H9 (cell line): ENCODE results near the gene GTPBP6. TPM values are rescaled to one million over a fixed set of nuclear protein-coding genes. Genes with fewer than 3 reads are reported as not detected.

ENCODE experiments used
- DNase-seq: peaks from one replicate; pipeline ENCODE4 v3.0.0-alpha.2; 2017
- H2AFZ ChIP-seq: one replicate; pipeline ENCODE4 v1.6.1; 2013; ENCODE audit warnings: mild to moderate bottlenecking, low read length, control low read depth, moderate library complexity
- H2AK5ac ChIP-seq: 2 replicates; pipeline ENCODE4 v1.6.1; 2013; ENCODE audit warnings: low read length, control low read depth, mixed read lengths; ENCODE audit not compliant: insufficient read length
- H2BK120ac ChIP-seq: one replicate; pipeline ENCODE4 v1.6.1; 2013; ENCODE audit warnings: low read depth, mild to moderate bottlenecking, low read length, control low read depth, inconsistent platforms; ENCODE audit not compliant: poor library complexity, severe bottlenecking
- H2BK12ac ChIP-seq: 2 replicates; pipeline ENCODE4 v1.6.1; 2013; ENCODE audit warnings: low read length, control low read depth, mixed read lengths, low read depth; ENCODE audit not compliant: insufficient read length
- H2BK15ac ChIP-seq: 2 replicates; pipeline ENCODE4 v1.6.1; 2013; ENCODE audit warnings: low read depth, low read length, control low read depth
- H2BK20ac ChIP-seq: one replicate; pipeline ENCODE4 v1.6.1; 2013; ENCODE audit warnings: low read depth, mild to moderate bottlenecking, low read length, control low read depth, inconsistent platforms; ENCODE audit not compliant: poor library complexity, severe bottlenecking
- H2BK5ac ChIP-seq: 2 replicates; pipeline ENCODE4 v1.6.1; 2013; ENCODE audit warnings: low read length, control low read depth, mixed read lengths; ENCODE audit not compliant: insufficient read length
- H3K14ac ChIP-seq: 2 replicates; pipeline ENCODE4 v1.6.1; 2013; ENCODE audit warnings: low read length, control low read depth; ENCODE audit not compliant: insufficient read depth
- H3K18ac ChIP-seq: 2 replicates; pipeline ENCODE4 v1.6.1; 2013; ENCODE audit warnings: low read depth, mild to moderate bottlenecking, mixed read lengths, low read length, control low read depth; ENCODE audit not compliant: insufficient read length
- H3K23ac ChIP-seq: 2 replicates; pipeline ENCODE4 v1.6.1; 2013; ENCODE audit warnings: low read length, control low read depth, mixed read lengths, low read depth; ENCODE audit not compliant: insufficient read length
- H3K23me2 ChIP-seq: 2 replicates; pipeline ENCODE4 v1.6.1; 2013; ENCODE audit warnings: low read depth, mild to moderate bottlenecking, mixed read lengths, low read length, control low read depth; ENCODE audit not compliant: insufficient read length, poor library complexity, severe bottlenecking
- H3K27ac ChIP-seq: 2 replicates; pipeline ENCODE4 v1.5.1; 2013; ENCODE audit warnings: low read length, control low read depth, mixed read lengths, low read depth; ENCODE audit not compliant: insufficient read length
- H3K27me3 ChIP-seq: 2 replicates; pipeline ENCODE4 v1.6.1; 2013; ENCODE audit warnings: low read length, control low read depth, inconsistent platforms; ENCODE audit not compliant: insufficient read depth
- H3K4ac ChIP-seq: 2 replicates; pipeline ENCODE4 v1.6.1; 2013; ENCODE audit warnings: low read depth, mild to moderate bottlenecking, control low read depth, inconsistent platforms, low read length, moderate library complexity
- H3K4me1 ChIP-seq: 2 replicates; pipeline ENCODE4 v1.6.1; 2013; ENCODE audit warnings: low read length, control low read depth, inconsistent platforms; ENCODE audit not compliant: insufficient read depth
- H3K4me2 ChIP-seq: 2 replicates; pipeline ENCODE4 v1.6.1; 2013; ENCODE audit warnings: low read length, control low read depth, mixed read lengths; ENCODE audit not compliant: insufficient read length, insufficient read depth
- H3K56ac ChIP-seq: 2 replicates; pipeline ENCODE4 v1.6.1; 2013; ENCODE audit warnings: low read depth, mild to moderate bottlenecking, mixed read lengths, low read length, control low read depth; ENCODE audit not compliant: insufficient read length
- H3K79me1 ChIP-seq: 2 replicates; pipeline ENCODE4 v1.6.1; 2013; ENCODE audit warnings: low read depth, mild to moderate bottlenecking, moderate library complexity, low read length, control low read depth, inconsistent platforms; ENCODE audit not compliant: insufficient read depth, poor library complexity, severe bottlenecking
- H3K79me2 ChIP-seq: 2 replicates; pipeline ENCODE4 v1.6.1; 2013; ENCODE audit warnings: low read length, control low read depth, inconsistent platforms; ENCODE audit not compliant: insufficient read depth
- H3K9ac ChIP-seq: 2 replicates; pipeline ENCODE4 v1.6.1; 2013; ENCODE audit warnings: low read length, control low read depth, mixed read lengths; ENCODE audit not compliant: insufficient read length; ENCODE audit errors: extremely low read depth
- H3K9me3 ChIP-seq: one replicate; pipeline ENCODE4 v1.6.1; 2013; ENCODE audit warnings: low read depth, low read length, inconsistent platforms; ENCODE audit not compliant: control insufficient read depth
- H3T11ph ChIP-seq: one replicate; pipeline ENCODE4 v1.6.1; 2013; ENCODE audit warnings: mild to moderate bottlenecking, low read length, control low read depth, inconsistent platforms
- H4K20me1 ChIP-seq: one replicate; pipeline ENCODE4 v1.6.1; 2013; ENCODE audit not compliant: control insufficient read depth, insufficient read length, insufficient read depth
- H4K5ac ChIP-seq: 2 replicates; pipeline ENCODE4 v1.6.1; 2013; ENCODE audit warnings: low read depth, mild to moderate bottlenecking, mixed read lengths, low read length, control low read depth; ENCODE audit not compliant: insufficient read length
- H4K8ac ChIP-seq: replicated peaks from 2 replicates; pipeline ENCODE4 v1.6.1; 2013; ENCODE audit warnings: low read length, control low read depth, mixed read lengths, low read depth; ENCODE audit not compliant: insufficient read length
- H4K91ac ChIP-seq: 2 replicates; pipeline ENCODE4 v1.6.1; 2013; ENCODE audit warnings: low read depth, mild to moderate bottlenecking, moderate library complexity, mixed read lengths, low read length, control low read depth; ENCODE audit not compliant: insufficient read length
- H3K27ac Mint-ChIP-seq, 3 experiments: 2 replicates in 2 of 3; 3 replicates in 1 of 3; pipeline ENCODE4 v1.8.0; 2020 to 2021; ENCODE audit warnings: mixed read lengths in 3 of 3, mild to moderate bottlenecking in 1 of 3, moderate library complexity in 1 of 3
- H3K27me3 Mint-ChIP-seq: 2 replicates; pipeline ENCODE4 v1.8.0; 2021; ENCODE audit warnings: low read depth, mild to moderate bottlenecking, moderate library complexity, mixed read lengths
- H3K36me3 Mint-ChIP-seq, 3 experiments: 2 replicates in 2 of 3; 3 replicates in 1 of 3; pipeline ENCODE4 v1.8.0; 2020 to 2021; ENCODE audit warnings: low read depth in 3 of 3, mixed read lengths in 3 of 3; ENCODE audit not compliant: insufficient read depth in 1 of 3
- H3K4me1 Mint-ChIP-seq, 2 experiments: 2 replicates each; pipeline ENCODE4 v1.8.0; 2020; ENCODE audit warnings: mixed read lengths in 2 of 2
- H3K4me3 Mint-ChIP-seq, 2 experiments: 2 replicates in 1 of 2; 3 replicates in 1 of 2; pipeline ENCODE4 v1.8.0; 2020 to 2021; ENCODE audit warnings: mild to moderate bottlenecking in 2 of 2, mixed read lengths in 2 of 2, moderate library complexity in 1 of 2
- H3K9me3 Mint-ChIP-seq, 2 experiments: 2 replicates in 1 of 2; 3 replicates in 1 of 2; pipeline ENCODE4 v1.8.0; 2020; ENCODE audit warnings: mild to moderate bottlenecking in 2 of 2, mixed read lengths in 2 of 2, moderate library complexity in 1 of 2
- WGBS: extraction: QIAGEN DNeasy Blood & Tissue Kit; methylation state at CpG from one replicate; pipeline ENCODE4 v1.1.7; 2013; ENCODE audit warnings: missing lambda C conversion rate, low lambda C conversion rate, mixed read lengths; ENCODE audit not compliant: insufficient read length; ENCODE audit errors: extremely low coverage; 5-methylcytosine and 5-hydroxymethylcytosine counted together
- long read RNA-seq: library from polyadenylated mRNA; unstranded; transcript quantifications from one replicate; pipeline ENCODE4 v2.0.0, GENCODE V29; 2020
- total RNA-seq: library from RNA; stranded (reverse); gene quantifications from 2 replicates; pipeline ENCODE4 v1.2.1, GENCODE V29; 2021
- TF ChIP-seq, protein P1 (sequence below): fragments of 200-600 bp; sonication (generic); conservative IDR thresholded peaks from 3 replicates; pipeline ENCODE4 v1.8.0; 2021; ENCODE audit warnings: antibody characterized with exemption, mild to moderate bottlenecking

The GTPBP6 gene, protein sequence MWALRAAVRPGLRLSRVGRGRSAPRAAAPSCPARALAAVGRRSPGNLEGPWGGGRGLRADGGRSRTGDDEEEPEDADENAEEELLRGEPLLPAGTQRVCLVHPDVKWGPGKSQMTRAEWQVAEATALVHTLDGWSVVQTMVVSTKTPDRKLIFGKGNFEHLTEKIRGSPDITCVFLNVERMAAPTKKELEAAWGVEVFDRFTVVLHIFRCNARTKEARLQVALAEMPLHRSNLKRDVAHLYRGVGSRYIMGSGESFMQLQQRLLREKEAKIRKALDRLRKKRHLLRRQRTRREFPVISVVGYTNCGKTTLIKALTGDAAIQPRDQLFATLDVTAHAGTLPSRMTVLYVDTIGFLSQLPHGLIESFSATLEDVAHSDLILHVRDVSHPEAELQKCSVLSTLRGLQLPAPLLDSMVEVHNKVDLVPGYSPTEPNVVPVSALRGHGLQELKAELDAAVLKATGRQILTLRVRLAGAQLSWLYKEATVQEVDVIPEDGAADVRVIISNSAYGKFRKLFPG
- total RNA-seq, result 64.0 and 64.5 TPM in 2 replicates
- long read RNA-seq, transcript GTPBP6-201 (10 exons, 1,907 nt), result major isoform, 15 of 31 reads
- long read RNA-seq, partial matches to known transcripts, result 4 of 31 reads
- long read RNA-seq, other reads (novel, unspliced or antisense), result 12 of 31 reads

DNA sequence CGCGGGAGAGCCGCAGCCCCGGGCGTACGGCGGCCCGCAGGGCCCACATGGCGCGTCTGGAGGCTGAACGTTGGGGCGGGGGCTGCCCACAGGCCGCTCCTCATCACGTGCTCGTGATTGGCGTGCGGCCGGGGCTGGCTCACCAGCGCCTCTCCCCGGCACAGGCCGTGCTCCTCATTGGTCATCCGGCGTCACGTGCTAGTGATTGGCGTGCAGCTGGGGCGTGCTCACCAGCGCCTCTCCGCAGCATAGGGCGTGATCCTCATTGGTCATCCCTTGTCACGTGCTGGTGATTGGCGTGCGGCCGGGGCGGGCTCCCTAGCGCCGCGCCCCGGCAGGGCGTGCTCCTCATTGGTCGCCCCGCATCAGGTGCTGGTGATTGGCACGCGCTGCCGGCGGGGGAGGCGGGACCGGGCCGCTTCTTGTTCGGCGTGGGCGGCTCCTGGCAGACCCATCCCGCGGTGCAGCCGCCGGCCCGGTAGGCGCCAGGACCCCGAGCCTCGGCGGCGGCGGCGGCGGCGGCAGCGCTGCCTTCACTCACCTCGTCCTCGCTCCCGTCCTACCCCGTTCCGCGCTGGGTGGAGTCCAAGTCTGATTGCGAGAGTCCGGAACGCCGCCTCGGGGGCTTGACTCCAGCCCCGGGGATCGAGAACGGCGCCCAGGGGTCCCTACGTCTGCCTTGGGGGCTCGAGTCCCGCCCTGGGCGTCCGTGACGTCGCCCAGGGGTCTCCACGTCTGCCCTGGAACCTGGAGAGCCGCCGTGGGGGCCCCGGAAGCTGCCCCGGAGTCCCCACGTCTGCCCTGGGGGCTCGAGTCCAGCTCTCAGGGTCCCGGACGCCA, at the start of gene GTPBP6:
Gene GTPBP6 (minus strand): TSS at position 58 of the 840 bp plus-strand sequence. CDS start 9 bp downstream, at position 49.
- H4K5ac ChIP-seq, result no peak within 1 kb of the TSS
- peak within 1 kb of the TSS; percentile 27 for H3K4me2 ChIP-seq
- no peaks in the 10 kb centered on the region for H3K4me1 ChIP-seq
- peaks cover 15% of the 10 kb centered on the region for H3K23me2 ChIP-seq
- Mint-ChIP-seq H3K4me1 (peaks cover 11 to 19% of the 10 kb centered on the region in 2 experiments), H3K27me3 (peaks cover 2% of the 10 kb centered on the region; the same call in 1 of the 2 replicates), H3K9me3 (peaks cover 2 to 4% of the 10 kb centered on the region in 2 experiments; a peak in 2 of 5 replicates), H3K4me3 (peak within 1 kb of the TSS; percentile 90 to 94), H3K27ac (peak within 1 kb of the TSS; percentile 92 to 99 (median 95); a peak in 6 of 7 replicates), H3K36me3 (peaks cover 2 to 3% (median 3%) of the 10 kb centered on the region in 3 experiments)
- H2BK120ac ChIP-seq, result no peak within 1 kb of the TSS
- H3K9ac ChIP-seq, result peak within 1 kb of the TSS; percentile 76
- no peak within 1 kb of the TSS for H2BK20ac ChIP-seq
- H3K79me2 ChIP-seq, result no peaks in the 10 kb centered on the region
- H4K91ac ChIP-seq, result no peak within 1 kb of the TSS
- H3K27me3 ChIP-seq, result no peaks in the 10 kb centered on the region
- peak; percentile 100 for DNase-seq
- no peak within 1 kb of the TSS for H2BK12ac ChIP-seq
- H4K8ac ChIP-seq, result no peak within 1 kb of the TSS
- H3K56ac ChIP-seq, result no peak within 1 kb of the TSS
- TF ChIP-seq, protein P1, sequence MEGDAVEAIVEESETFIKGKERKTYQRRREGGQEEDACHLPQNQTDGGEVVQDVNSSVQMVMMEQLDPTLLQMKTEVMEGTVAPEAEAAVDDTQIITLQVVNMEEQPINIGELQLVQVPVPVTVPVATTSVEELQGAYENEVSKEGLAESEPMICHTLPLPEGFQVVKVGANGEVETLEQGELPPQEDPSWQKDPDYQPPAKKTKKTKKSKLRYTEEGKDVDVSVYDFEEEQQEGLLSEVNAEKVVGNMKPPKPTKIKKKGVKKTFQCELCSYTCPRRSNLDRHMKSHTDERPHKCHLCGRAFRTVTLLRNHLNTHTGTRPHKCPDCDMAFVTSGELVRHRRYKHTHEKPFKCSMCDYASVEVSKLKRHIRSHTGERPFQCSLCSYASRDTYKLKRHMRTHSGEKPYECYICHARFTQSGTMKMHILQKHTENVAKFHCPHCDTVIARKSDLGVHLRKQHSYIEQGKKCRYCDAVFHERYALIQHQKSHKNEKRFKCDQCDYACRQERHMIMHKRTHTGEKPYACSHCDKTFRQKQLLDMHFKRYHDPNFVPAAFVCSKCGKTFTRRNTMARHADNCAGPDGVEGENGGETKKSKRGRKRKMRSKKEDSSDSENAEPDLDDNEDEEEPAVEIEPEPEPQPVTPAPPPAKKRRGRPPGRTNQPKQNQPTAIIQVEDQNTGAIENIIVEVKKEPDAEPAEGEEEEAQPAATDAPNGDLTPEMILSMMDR, result no peak
- H2BK5ac ChIP-seq, result no peak within 1 kb of the TSS
- H2BK15ac ChIP-seq, result no peak within 1 kb of the TSS
- no peak within 1 kb of the TSS for H2AK5ac ChIP-seq
- H3K14ac ChIP-seq, result peak within 1 kb of the TSS; percentile 94
- H2AFZ ChIP-seq, result no peak within 1 kb of the TSS
- H3K79me1 ChIP-seq, result peaks cover 4% of the 10 kb centered on the region
- peak within 1 kb of the TSS; percentile 91 for H3K18ac ChIP-seq
- WGBS, result no CpG with 5 or more reads among the region's 97 CpGs
- no peak within 1 kb of the TSS for H3K23ac ChIP-seq
- H3K9me3 ChIP-seq, result no peaks in the 10 kb centered on the region
- H4K20me1 ChIP-seq, result no peaks in the 10 kb centered on the region
- H3K27ac ChIP-seq, result no peak within 1 kb of the TSS
- no peak within 1 kb of the TSS for H3T11ph ChIP-seq
- no peak within 1 kb of the TSS for H3K4ac ChIP-seq
